GM23248 (cell line): ENCODE results near the gene MORC2.

ENCODE experiments used
- EZH2 ChIP-seq: fragments of 200-600 bp; sonication (generic); IDR thresholded peaks from 2 replicates; pipeline ENCODE4 v1.6.1; 2018; ENCODE audit warnings: antibody characterized with exemption, mild to moderate bottlenecking; ENCODE audit not compliant: insufficient read depth, poor library complexity, severe bottlenecking
- EZH2phosphoT487 ChIP-seq: fragments of 200-600 bp; sonication (generic); IDR thresholded peaks from 2 replicates; pipeline ENCODE4 v1.6.1; 2018; ENCODE audit warnings: antibody characterized with exemption, moderate library complexity, mild to moderate bottlenecking, low read depth; ENCODE audit not compliant: insufficient read depth

- TF ChIP-seq EZH2, result no peak
- no peak for TF ChIP-seq EZH2phosphoT487
Observed at GRCh38 chr22:30885591-30885990, 83.0 kb downstream of the MORC2 start.
